COR-L47 (cell line): ENCODE results near the gene NEU3.

ENCODE experiments used
- DNase-seq: peaks from one replicate; lab custom pipeline; 2025; lab: John Stamatoyannopoulos, UW

Gene NEU3

DNA sequence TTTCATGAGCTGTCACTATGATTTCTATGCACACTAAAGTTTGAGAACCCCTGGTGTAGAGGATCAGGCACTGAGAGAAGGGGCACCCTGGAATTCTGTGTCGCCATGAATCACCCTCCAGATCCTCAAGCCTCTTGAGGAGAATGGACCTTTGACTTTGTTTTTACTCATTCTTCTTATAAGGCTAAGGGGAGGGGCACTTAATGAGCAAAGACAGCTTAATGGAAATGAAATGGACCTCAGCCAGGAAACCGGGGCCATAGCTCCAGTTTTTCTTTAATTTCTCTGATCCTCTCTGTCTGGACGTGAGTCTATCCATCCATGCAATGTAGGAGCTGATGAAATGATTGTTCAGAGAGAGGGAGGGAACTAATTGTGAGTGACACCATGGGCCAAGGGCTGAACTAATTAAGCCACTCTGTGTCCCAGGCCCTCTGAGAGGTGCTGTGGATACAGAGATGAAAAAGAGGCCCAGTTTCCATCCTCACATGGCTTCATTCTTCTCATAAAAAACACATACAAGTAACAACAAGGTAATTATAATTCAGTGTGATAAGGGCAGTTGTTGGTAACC is 75.1 kb downstream of the NEU3 start:
- DNase-seq: no peak

DNA sequence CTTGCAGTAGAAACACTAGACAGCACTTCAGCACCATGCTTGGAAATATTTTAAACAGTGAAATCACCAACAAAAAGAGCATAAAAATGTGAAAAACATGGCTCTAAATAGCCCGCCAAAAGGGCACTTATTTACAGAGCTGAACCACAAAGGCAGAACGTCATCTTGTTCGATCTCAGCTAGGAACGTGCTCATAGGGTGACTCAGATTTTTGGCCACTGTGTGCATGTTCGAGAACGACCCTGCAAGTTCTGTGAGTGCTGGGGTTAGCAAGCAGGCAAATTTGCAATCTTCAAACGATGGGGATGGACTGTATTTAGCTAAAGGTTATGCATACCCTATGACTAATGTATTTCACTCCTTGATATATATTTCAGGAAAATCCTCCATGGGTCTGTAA is 77.3 kb downstream of the NEU3 start:
- no peak for DNase-seq
